Activated CD8-positive, alpha-beta memory T cell treated with anti-CD3 and anti-CD28 coated beads for 48 hours (primary cell): Measurements from ENCODE around the gene TMEM59.
"Not testable (repeated sequence)": the region's sequence is repeated elsewhere in the genome, so short reads cannot be mapped to it uniquely, and the experiment has no call there.

Experiments used
- DNase-seq, 3 experiments: peaks; one replicate each; pipeline ENCODE4 v3.0.0-alpha.2; 2020; ENCODE audit warnings: low read depth in 2 of 3, low spot score in 2 of 3

The TMEM59 gene, protein sequence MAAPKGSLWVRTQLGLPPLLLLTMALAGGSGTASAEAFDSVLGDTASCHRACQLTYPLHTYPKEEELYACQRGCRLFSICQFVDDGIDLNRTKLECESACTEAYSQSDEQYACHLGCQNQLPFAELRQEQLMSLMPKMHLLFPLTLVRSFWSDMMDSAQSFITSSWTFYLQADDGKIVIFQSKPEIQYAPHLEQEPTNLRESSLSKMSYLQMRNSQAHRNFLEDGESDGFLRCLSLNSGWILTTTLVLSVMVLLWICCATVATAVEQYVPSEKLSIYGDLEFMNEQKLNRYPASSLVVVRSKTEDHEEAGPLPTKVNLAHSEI

GRCh38 chr1:54052934-54053744 lies at the start of gene TMEM59, which contains the start of gene TCEANC2:
TSS of gene TMEM59 (minus strand) at chr1:54053204. CDS start at chr1:54053188, 16 bp downstream.
TSS of gene TCEANC2 (plus strand) at chr1:54053608. CDS start at chr1:54054423, 815 bp downstream.
- DNase-seq = peak; percentile 79 to 95 (median 91)

GRCh38 chr1:54100500-54100899 lies 47.5 kb upstream of the TMEM59 start:
- DNase-seq = no peak

DNA sequence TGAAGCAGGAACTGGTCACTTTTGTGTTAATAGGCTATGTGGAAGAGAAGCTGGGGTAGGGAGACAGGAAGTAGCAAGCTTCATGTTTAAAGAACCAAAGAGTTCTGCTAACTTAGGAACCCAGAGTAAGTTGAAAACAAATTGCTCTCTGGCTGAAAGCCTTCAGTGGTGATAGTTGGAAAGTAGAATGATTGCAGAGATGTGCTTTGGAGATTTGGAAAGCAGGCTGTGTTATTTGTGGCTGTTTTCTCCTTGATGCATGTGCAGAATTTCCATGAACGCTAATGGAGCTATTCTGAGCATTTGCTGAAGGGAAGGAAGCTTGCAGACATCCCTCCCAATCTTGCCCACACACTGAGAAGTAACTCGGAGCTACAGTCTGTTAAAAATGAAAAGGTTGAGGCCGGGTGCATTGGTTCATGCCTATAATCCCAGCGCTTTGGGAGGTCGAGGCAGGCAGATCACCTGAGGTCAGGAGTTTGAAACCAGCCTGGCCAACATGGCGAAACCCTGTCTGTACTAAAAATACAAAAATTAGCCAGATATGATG lies 46.1 kb upstream of the TMEM59 start:
- no peak for DNase-seq

GRCh38 chr1:54096877-54097240 lies 43.9 kb upstream of the TMEM59 start:
- no peak for DNase-seq

- DNase-seq = no peak
These were observed 43.3 kb upstream of the TMEM59 start for GRCh38 chr1:54096227-54096876.

- no peak for DNase-seq
These were observed 42.7 kb upstream of the TMEM59 start for GRCh38 chr1:54095546-54096226.

DNA sequence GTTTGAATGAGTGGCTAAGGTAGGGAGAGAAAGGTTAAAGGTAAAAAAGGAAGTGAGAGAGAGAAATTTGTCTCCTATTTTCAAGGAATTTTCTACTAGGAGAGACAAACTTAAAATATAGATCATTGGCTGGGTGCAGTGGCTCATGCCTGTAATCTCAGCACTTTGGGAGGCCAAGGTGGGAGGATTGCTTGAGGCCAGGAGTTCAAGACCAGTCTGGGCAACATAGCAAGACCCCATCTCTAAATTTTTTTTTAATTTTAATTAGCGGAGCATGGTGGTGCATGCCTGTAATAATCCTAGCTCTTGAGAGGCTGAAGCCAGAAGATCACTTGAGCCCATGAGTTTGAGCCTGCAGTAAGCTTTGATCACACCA lies 41.7 kb upstream of the TMEM59 start:
- DNase-seq = not testable (repeated sequence)

DNA sequence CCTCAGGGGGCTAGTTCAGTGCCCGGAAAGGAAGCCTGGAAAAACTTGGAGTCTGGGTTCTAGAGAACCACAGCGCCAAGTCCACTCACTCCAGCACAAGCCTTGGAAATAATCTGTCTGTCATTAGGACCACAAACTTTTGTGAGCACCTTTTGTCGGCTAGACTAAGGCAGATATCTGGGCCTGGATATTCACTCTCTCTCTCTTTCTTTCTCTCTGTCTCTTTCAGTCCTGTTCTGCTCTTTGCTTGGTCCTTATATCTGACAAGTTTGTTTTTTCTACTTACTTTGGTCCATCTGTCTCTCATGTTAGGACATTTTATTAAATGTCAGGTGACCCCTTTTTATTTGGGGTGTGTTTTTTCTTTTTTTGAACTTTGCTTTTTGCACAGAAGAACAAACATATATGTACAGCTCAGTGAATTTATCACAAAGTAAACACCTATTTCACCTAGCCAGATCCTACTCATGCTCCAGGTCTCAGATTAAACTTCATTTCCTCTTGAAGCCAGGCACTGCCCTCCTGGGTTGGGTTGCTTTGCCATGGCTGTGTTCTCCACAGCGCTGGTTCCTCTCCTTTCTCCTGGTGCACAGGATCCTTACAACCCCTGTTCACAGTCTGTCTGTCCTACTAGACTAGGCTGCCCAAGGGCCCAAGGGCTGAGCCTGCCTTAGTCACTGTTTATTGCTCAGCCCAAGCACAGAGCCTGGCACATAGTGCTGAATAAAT lies 41.2 kb upstream of the TMEM59 start:
- no peak for DNase-seq

GRCh38 chr1:54091666-54092065 lies 38.7 kb upstream of the TMEM59 start:
- DNase-seq = no peak

DNA sequence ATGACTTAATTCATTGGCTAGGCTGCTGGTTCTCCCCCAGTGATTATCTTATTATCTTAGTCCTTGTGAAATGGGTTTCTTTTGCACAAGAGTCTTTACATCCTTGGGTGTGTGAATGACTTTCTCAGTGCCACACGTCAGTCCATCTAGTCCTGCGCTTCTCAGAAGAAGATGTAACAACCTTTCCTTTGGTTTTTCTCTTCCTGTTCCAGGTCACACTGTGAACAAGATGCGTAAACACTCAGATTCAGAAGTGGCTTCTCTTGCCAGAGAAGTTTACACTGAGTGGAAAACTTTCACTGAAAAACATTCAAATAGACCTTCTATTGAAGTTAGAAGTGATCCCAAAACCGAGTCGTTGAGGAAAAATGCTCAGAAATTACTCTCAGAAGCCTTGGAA lies 35.4 kb upstream of the TMEM59 start:
- DNase-seq = no peak

GRCh38 chr1:54086754-54087153 lies 33.8 kb upstream of the TMEM59 start:
- DNase-seq = no peak

DNA sequence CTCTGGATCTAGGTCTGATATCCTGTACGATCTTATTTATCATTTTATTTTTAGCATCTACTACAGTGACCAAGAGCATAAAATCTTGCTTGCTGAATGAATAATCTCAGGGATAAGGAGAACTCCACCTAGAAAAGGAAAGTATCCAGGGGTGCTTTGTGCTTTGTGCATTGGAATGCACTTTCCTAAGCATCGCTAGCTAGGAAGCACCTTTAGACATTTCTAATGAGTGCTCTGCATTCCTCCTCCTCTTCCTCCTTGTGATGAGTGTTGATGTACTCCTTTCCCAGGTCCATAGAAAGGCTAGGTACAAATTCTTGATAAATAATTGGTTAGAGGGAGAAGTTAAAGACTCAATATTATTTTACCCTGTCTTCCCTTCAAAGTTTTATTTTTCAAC lies 31.8 kb upstream of the TMEM59 start:
- no peak for DNase-seq

DNA sequence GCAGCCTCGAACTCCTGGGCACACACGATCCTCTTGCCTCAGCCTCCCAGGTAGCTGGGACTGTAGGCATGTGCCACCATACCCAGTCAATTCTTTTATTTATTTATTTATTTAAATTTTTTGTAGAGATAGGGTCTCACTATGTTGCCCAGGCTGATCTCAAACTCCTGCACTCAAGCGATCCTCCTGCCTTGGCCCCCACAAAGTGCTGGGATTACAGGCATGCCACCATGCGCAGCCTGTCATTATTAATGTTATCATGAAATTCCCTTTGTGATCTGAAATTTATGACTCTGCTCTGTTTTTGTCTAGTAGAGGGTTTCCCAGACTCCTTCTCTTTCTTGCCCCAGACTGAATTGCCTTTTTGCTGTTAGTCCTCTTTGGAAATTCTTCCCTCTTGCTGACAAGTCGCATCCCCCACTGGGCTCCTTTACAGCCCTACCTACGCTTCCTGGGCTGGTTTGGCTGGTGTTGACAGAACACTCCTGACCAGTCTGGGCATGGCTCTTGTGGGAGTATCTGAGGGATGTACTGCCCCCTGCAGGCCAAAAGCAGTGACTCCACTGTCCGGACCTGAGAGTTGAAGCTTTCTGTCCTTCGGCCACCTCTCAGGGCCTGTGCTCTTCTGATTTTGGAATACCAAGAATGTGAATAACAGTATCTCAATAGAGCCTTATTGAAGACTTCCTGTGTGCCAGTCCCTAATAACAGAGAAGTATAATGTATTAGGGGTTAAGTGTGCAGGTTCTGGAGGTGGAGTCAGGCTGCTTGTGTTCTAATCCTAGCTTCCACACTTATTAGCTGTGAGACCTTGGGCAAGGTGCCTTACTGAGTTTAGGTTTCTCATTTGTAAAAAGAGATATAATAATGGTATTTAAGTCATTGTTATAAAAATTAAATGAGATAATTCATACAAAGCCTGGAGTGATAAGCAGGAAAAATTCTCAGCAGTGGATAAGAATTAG lies 28.6 kb upstream of the TMEM59 start:
- DNase-seq = peak; percentile 12 to 34 (median 23)

- no peak for DNase-seq
These were observed 27.6 kb upstream of the TMEM59 start for GRCh38 chr1:54080598-54081049.

- no peak for DNase-seq
These were observed 24.4 kb upstream of the TMEM59 start for GRCh38 chr1:54077359-54077758.

- no peak for DNase-seq
These were observed 17.3 kb upstream of the TMEM59 start for GRCh38 chr1:54070171-54070837.

- no peak for DNase-seq
These were observed 16.8 kb upstream of the TMEM59 start for GRCh38 chr1:54069791-54070170.

DNA sequence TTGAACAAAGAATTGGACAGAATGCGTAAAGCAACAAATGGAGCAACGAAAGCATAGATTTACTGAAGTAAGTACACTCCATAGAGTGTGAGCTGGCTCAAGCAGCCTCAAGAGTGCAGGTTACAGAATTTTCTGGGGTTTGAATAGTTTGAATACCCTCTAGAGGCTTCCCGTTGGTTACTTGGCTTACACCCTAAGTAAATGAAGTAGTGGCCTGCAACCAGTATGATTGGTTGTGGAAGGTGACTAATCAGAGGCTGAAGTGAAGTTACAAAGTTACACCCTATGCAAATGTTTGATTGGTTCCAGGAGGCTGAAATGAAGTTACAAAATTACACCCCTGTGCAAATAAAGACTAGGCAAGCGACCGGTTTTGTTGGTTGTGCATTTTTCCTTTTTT lies 11.3 kb upstream of the TMEM59 start:
- no peak for DNase-seq

DNA sequence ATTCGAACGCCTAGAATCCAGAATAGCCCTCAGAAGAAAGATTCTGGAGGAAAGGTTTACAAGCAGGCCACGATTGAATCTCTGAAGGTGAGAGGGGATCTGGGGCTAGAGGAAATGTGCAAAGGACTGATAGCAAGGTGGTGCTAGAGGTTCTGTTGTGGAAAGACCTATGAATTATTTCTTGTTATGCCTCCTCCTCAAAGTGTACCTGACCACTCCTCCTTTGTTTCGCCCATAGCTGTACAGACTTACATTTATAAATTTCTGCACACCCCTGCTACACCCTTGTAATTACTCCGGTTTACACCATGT lies 1.4 kb upstream of the TMEM59 start:
- no peak for DNase-seq
